Lower leg skin (tissue), 3 donors: Measurements from ENCODE around the gene ST3GAL3.

ENCODE experiments used
- CTCF ChIP-seq, 3 donors: fragments of 450-650 bp; IDR thresholded peaks; one replicate each; pipeline ENCODE4 v1.5.1; 2016; ENCODE audit warnings: antibody characterized with exemption in 3 of 3, mild to moderate bottlenecking in 3 of 3, moderate library complexity in 2 of 3
- POLR2A ChIP-seq, 2 donors: fragments of 450-650 bp; IDR thresholded peaks; one replicate each; pipeline ENCODE4 v1.6.1; 2016 to 2017; ENCODE audit warnings: antibody characterized with exemption in 2 of 2, mild to moderate bottlenecking in 1 of 2, moderate library complexity in 1 of 2

GRCh38 chr1:43866201-43866600 lies 158.9 kb downstream of the ST3GAL3 start:
- TF ChIP-seq POLR2A (IDR thresholded peaks at IDR 0.05) (no peak), CTCF (IDR thresholded peaks at IDR 0.05) (no peak)
